Testis (tissue), 3 donors: ENCODE measurements around the gene STON2. TPM values are rescaled to one million over a fixed set of nuclear protein-coding genes. Genes with fewer than 3 reads are reported as not detected.

Experiments
- DNase-seq: peaks from one replicate; pipeline ENCODE4 v3.0.0-alpha.2; 2019
- H3K27ac ChIP-seq, 2 donors: fragments of 200-600 bp; sonication (generic); one replicate each; pipeline ENCODE4 v1.5.1; 2019
- H3K27me3 ChIP-seq: fragments of 200-600 bp; sonication (generic); one replicate; pipeline ENCODE4 v1.5.1; 2019
- H3K36me3 ChIP-seq: fragments of 200-600 bp; sonication (generic); one replicate; pipeline ENCODE4 v1.5.1; 2017; ENCODE audit warnings: low read depth; ENCODE audit errors: missing control alignments
- H3K4me1 ChIP-seq: fragments of 200-600 bp; sonication (generic); one replicate; pipeline ENCODE4 v1.5.1; 2019
- H3K4me3 ChIP-seq, 2 donors: fragments of 200-600 bp; sonication (generic); one replicate each; pipeline ENCODE4 v1.5.1; 2017 to 2019
- H3K9me3 ChIP-seq: fragments of 200-600 bp; sonication (generic); one replicate; pipeline ENCODE4 v1.5.1; 2017
- POLR2A ChIP-seq: fragments of 450-650 bp; IDR thresholded peaks from one replicate; pipeline ENCODE4 v1.6.1; 2017; ENCODE audit warnings: antibody characterized with exemption, mild to moderate bottlenecking, moderate library complexity
- WGBS, 2 donors: methylation state at CpG; one replicate each; pipeline ENCODE4 v1.1.5; 2018; 5-methylcytosine and 5-hydroxymethylcytosine counted together
- intact Hi-C: fragments of 100-400 bp; cut with DNase I; formaldehyde crosslinking; loops from one replicate; pipeline ENCODE4 v1.15.1; 2023; ENCODE audit warnings: low total_unique reads
- polyA plus RNA-seq: library from polyadenylated mRNA; stranded (reverse); fragments of 350-450 nt; fragmentation: Illumina TruSeq; extraction: RNeasy Lipid Tissue Mini Kit (QIAGEN cat#74804); gene quantifications from one replicate; pipeline ENCODE4 v1.2.3, GENCODE V29; 2014; ENCODE audit warnings: low read depth, low replicate concordance; ENCODE audit not compliant: insufficient read depth
- small RNA-seq, 2 donors: library from RNA; depleted of rRNA; stranded (forward); fragments of <200 nt; gene quantifications; one replicate each; pipeline ENCODE3, GENCODE V24; 2016
- total RNA-seq, 2 donors: library from RNA; depleted of rRNA; stranded (reverse); fragments of >200 nt; gene quantifications; one replicate each; pipeline ENCODE4 v1.2.3, GENCODE V29; 2016
- TF ChIP-seq, protein P1 (sequence below), 3 experiments: fragments of 450-650 bp in 2 of 3; fragments of 200-600 bp in 1 of 3; sonication (generic) in 1 of 3; IDR thresholded peaks; one replicate each; pipeline ENCODE4 v1.5.1; 2016 to 2019; ENCODE audit warnings: antibody characterized with exemption in 3 of 3, mild to moderate bottlenecking in 2 of 3, moderate library complexity in 1 of 3

STON2 gene
- total and polyA plus RNA-seq, 3 donors from 2014 or later, result 8.3 to 38.5 (median 22.8) TPM

DNA sequence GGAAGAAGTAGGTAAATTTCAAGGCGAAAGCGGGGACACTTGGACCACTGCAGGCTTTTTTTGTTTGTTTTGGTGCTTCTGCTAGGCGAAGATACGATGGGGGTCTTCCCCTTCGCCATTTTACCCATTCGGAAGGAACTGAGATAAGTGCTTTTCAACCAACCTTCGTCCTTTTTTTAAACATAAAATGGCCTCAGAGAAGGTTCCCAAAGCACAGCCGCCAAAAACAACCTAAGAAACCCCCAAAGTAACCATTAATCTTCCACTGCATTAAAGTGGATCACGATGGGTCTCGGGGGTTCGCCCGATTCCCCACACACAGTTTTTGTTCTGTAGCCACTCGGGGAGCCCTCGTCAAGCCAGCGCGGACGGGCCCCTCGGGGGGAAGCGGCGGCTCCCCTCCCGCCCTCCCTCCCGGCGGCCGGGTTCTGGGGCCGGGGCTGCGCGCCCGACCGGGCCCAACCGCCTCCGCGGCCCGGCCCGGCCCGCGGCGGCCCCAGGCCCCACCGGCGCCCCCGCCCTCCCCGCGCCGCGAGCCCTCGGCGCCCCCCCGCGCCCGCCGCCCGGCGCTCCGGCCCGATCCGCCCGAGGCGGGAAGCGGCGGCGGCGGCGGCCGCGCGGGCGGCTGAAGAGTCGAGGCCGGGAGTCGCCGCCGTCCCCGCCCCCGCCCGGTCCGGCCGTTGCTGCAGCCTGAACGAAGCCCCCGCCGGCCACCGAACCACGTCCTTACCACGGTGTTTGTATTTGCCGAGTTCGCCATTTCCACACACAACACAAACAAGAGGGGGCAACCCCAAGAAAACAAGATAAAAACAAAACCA lies 180.2 kb downstream of the STON2 start:
- intact Hi-C loops, result no loop called here
- Histone ChIP-seq H3K27me3 (no peaks in the 10 kb centered on the region), H3K27ac (peak overlapping the region; percentile 99), H3K9me3 (no peaks in the 10 kb centered on the region), H3K36me3 (no peaks in the 10 kb centered on the region), H3K4me3 (peak overlapping the region; percentile 90 to 94), H3K4me1 (peaks cover 32% of the 10 kb centered on the region)
- TF ChIP-seq POLR2A, result no peak
- TF ChIP-seq, protein P1, sequence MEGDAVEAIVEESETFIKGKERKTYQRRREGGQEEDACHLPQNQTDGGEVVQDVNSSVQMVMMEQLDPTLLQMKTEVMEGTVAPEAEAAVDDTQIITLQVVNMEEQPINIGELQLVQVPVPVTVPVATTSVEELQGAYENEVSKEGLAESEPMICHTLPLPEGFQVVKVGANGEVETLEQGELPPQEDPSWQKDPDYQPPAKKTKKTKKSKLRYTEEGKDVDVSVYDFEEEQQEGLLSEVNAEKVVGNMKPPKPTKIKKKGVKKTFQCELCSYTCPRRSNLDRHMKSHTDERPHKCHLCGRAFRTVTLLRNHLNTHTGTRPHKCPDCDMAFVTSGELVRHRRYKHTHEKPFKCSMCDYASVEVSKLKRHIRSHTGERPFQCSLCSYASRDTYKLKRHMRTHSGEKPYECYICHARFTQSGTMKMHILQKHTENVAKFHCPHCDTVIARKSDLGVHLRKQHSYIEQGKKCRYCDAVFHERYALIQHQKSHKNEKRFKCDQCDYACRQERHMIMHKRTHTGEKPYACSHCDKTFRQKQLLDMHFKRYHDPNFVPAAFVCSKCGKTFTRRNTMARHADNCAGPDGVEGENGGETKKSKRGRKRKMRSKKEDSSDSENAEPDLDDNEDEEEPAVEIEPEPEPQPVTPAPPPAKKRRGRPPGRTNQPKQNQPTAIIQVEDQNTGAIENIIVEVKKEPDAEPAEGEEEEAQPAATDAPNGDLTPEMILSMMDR (IDR thresholded peaks at IDR 0.05), result no peak
- 0 to 1% methylated on average over 15 to 53 of the region's 84 CpGs for WGBS, 2 donors
- no peak for DNase-seq

DNA sequence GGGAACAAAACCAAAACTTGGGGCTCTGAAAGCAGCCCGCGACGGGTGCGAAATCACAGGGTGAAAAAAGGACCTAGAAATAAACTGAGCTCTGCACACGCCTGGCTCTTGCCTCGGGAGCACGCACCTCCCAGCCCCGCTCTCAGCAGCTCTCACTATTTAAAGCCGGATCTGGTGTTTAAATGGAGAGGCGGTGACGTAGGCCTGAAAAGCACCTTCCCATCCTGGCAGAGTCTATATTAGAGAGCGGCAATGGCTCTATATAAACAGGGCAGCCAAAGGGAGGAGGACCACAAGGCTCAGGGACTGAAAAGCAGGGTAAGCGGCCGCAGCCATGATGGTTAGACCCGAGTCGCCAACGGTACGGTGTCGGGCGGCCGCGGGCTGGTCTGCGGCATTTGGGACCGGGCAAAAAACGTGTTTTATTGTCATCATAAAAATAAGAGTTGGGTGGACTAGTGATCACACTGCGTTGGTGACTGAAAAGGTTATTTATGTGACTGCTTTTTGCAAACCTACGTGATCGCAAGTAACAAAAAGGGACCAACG lies 180.8 kb downstream of the STON2 start:
- intact Hi-C loops, result no loop called here
- peak; percentile 97 for DNase-seq
- Histone ChIP-seq H3K27ac (peak overlapping the region; percentile 99), H3K36me3 (no peaks in the 10 kb centered on the region), H3K27me3 (no peaks in the 10 kb centered on the region), H3K9me3 (no peaks in the 10 kb centered on the region), H3K4me1 (peaks cover 32% of the 10 kb centered on the region), H3K4me3 (peak overlapping the region; percentile 90 to 94)
- TF ChIP-seq POLR2A, result peak; percentile 94
- TF ChIP-seq, protein P1 (IDR thresholded peaks at IDR 0.05), result no peak
- 0% methylated on average over 29 of the region's 29 CpGs for WGBS, 2 donors

DNA sequence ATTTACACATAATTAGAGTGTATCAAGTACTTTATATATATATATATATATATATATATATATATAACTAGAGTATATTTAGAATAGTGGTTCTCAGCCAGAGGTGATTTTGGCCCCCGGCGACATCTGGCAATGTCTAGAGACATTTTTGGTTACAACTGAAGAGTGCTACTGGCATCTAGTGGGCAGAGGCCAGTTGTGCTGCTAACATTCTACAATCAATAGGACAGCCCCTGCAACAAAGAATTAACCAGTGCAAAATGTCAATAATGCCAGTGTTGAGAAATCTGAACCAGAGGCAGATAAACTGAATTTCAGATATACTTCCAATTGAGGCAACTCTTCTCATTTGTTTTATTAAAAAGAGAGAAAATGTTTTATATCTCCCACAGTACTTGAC lies 188.3 kb downstream of the STON2 start:
- no peaks in the 10 kb centered on the region for H3K36me3 ChIP-seq
- H3K27me3 ChIP-seq, result no peaks in the 10 kb centered on the region
- no peak overlapping the region for H3K4me3 ChIP-seq
- no peak overlapping the region for H3K27ac ChIP-seq
- TF ChIP-seq, protein P1 (IDR thresholded peaks at IDR 0.05), result no peak
- no peak for TF ChIP-seq POLR2A
- no peaks in the 10 kb centered on the region for H3K4me1 ChIP-seq
- 51 to 73% methylated on average over 2 of the region's 2 CpGs for WGBS, 2 donors
- no peak for DNase-seq
- H3K9me3 ChIP-seq, result no peaks in the 10 kb centered on the region
- intact Hi-C loops, result no loop called here

Small RNAs within 50 kb of the gene (small RNA-seq; reads per million reads assigned to genes)
- gene DYNLL1P1 (0 reads per million in 2 donors), gene DYNLL1P2 (0 reads per million in 2 donors)

Other genes with a start within 250 kb of the STON2 start
- 10 to 100 TPM; 52.9 to 66.0 TPM for gene GTF2A1, start 179.4 kb downstream of the STON2 start, total RNA-seq
- 50.2 TPM for gene GTF2A1, start 179.4 kb downstream of the STON2 start, polyA plus RNA-seq
- 10 to 100 TPM; 40.0 to 40.7 TPM for gene SEL1L, start 133.5 kb upstream of the STON2 start, total RNA-seq
- 30.2 TPM for gene SEL1L, start 133.5 kb upstream of the STON2 start, polyA plus RNA-seq